NK-92 (cell line): Measurements from ENCODE around the gene SLC25A2.
A peak's percentile ranks its signal among the peaks of the same experiment; 100 is the strongest.
"Not testable (repeated sequence)": the region's sequence is repeated elsewhere in the genome, so short reads cannot be mapped to it uniquely, and the experiment has no call there.

Source experiments
- DNase-seq: peaks from one replicate; lab custom pipeline; 2025; ENCODE audit not compliant: unreplicated experiment; lab: John Stamatoyannopoulos, UW

Gene SLC25A2

DNA sequence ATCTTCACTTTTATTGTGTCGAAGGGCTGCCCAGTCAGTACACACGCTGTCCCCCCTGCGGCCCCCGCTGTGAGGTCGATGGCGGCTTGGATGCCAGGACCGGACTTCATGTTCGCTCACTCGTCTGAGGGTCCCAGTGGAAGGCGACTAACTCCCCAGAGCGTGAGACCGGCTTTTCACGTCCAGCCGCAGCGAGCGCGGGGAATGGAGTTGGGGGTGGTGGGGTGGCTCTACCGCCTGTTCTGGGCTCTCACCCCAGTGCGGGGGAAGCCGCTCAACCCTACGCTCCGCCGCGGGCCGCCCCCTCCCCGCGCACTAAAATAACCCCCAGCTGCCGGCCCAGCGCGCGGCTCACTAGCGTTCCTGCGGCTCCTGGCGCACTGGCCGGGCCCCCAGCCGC lies at the start of gene SLC25A2:
SLC25A2 (minus strand) TSS at position 294 of the 400 bp plus-strand sequence; CDS start at position 110, 184 bp downstream.
- DNase-seq: no peak

DNA sequence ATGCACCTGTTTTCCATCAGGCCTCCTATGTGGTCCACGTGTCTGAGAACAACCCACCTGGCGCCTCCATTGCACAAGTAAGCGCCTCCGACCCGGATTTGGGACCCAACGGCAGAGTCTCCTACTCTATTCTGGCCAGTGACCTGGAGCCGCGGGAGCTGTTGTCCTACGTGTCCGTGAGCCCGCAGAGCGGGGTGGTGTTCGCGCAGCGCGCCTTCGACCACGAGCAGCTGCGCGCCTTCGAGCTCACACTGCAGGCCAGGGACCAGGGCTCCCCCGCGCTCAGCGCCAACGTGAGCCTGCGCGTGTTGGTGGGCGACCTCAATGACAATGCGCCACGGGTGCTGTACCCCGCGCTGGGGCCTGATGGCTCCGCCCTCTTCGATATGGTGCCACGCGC lies 47.7 kb upstream of the SLC25A2 start:
- no peak for DNase-seq

DNA sequence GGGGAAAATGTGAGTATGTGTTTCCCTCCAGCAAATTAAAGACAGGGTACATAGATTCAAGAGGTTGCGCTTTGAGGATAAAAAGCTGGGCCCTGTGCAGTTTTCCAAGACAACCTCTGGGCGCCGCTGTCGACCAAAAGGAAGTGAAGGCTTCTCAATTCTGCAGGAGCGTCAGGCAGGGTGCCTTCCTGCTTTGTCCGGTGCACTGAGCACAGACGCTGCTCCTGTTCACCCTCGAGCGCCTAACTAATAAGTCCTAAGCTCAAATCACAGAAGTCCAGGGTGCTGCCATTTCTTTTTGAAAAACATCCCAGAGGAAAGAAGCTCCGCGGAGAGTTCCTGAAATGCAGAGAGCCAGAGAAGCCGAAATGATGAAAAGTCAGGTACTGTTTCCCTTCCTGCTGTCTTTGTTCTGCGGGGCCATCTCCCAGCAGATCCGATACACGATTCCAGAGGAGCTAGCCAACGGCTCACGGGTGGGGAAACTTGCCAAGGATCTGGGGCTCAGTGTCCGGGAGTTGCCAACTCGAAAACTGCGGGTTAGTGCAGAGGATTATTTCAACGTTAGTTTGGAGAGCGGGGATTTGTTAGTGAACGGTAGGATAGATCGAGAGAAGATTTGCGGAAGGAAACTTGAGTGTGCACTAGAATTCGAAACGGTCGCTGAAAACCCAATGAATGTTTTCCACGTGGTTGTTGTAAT lies 46.2 kb upstream of the SLC25A2 start, which contains the start of gene PCDHGB1:
PCDHGB1 (plus strand) TSS at position 183 of the 703 bp plus-strand sequence; CDS start at position 345, 162 bp downstream.
- DNase-seq: no peak

DNA sequence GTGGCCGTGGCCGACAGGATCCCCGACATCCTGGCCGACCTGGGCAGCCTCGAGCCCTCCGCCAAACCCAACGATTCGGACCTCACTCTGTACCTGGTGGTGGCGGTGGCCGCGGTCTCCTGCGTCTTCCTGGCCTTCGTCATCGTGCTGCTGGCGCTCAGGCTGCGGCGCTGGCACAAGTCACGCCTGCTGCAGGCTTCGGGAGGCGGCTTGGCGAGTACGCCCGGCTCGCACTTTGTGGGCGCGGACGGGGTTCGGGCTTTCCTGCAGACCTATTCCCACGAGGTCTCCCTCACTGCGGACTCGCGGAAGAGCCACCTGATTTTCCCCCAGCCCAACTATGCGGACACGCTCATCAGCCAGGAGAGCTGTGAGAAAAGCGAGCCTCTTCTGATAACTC lies 42.2 kb upstream of the SLC25A2 start:
- not testable (repeated sequence) for DNase-seq

DNA sequence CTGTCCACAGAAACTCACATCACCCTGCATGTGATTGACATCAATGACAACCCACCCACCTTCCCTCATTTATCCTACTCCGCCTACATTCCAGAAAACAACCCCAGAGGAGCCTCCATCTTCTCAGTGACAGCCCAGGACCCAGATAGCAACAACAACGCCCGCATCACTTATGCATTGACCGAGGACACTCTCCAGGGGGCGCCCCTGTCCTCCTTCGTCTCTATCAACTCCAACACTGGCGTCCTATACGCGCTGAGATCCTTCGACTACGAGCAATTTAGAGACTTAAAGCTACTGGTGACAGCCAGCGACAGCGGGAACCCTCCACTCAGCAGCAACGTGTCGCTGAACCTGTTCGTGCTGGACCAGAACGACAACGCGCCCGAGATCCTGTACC lies 41.5 kb upstream of the SLC25A2 start:
- DNase-seq: no peak

DNA sequence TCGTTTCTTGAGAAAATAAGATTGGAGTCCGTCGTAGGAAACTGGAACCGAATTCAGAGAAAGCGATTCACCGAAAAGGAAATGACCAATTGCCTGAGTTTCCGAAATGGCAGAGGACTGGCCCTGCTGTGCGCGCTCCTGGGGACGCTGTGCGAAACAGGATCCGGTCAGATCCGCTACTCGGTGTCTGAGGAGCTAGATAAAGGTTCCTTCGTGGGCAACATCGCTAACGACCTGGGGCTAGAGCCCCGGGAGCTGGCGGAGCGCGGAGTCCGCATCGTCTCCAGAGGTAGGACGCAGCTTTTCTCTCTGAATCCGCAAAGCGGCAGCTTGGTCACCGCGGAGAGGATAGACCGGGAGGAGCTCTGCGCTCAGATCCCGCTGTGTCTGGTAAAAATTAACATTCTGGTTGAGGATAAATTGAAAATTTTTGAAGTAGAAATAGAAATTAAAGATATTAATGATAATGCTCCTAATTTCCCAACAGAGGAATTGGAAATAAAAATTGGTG lies 40.2 kb upstream of the SLC25A2 start:
- DNase-seq: no peak

DNA sequence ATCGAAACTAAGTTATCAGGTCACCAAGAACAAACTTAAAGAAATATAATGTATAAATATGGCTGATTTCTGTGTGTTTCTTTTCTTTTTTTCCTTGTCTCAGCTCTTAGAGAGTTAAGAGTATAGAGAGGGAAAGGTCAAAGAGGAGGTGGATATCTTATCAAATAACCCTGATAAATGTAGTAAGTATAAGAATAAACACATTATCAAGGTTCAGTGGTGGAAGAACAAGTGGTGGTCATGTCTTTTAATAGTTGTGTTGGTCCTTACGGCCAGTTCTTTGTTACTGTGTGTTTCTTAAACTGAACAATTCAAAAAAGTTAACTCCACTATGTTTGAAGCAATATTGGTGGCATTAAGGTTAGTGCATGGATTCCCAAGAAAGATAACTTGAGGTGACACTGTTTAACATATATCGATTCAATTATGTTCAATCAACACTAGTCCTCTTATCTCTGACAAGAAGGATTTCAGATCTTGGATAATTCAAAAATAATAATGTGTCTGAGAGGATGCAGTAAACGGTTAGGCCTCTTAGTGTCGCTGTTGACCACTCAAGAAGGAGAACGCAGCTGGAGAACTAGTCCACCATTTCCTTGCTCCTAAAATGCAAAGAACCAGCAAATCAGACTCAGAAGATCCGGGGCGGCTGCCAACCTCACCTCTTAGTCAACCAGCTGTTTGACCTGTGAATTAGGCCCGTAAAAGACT lies 39.5 kb upstream of the SLC25A2 start, which contains the start of gene PCDHGA3:
PCDHGA3 (plus strand) TSS at position 588 of the 711 bp plus-strand sequence. CDS start 205 bp downstream, outside the sequence.
- no peak for DNase-seq

DNA sequence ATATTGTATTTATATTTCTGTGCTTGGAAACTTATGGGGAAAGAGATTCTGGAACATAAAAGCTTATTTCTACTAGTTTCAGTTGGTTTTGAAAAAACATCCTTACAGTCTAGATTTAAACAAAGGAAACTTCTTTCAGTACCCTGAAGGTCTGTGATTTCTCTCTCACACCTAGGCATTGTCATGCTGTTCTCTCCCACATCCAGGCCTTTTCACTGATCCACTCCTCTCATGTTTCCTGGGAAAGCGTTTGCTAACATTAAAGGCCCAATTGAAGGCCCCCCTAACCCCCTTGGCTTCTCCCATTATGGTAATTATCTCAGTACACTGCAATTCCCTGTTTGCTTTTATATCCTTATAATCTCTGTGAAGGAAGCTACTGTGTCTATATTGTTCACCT lies 38.9 kb upstream of the SLC25A2 start:
- no peak for DNase-seq

DNA sequence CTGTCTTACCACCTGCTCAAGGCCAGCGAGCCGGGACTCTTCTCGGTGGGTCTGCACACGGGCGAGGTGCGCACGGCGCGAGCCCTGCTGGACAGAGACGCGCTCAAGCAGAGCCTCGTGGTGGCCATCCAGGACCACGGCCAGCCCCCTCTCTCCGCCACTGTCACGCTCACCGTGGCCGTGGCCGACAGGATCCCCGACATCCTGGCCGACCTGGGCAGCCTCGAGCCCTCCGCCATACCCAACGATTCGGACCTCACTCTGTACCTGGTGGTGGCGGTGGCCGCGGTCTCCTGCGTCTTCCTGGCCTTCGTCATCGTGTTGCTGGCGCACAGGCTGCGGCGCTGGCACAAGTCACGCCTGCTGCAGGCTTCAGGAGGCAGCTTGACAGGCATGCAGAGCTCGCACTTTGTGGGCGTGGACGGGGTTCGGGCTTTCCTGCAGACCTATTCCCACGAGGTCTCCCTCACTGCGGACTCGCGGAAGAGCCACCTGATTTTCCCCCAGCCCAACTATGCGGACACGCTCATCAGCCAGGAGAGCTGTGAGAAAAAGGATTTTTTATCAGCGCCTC lies 37.0 kb upstream of the SLC25A2 start:
- not testable (repeated sequence) for DNase-seq

DNA sequence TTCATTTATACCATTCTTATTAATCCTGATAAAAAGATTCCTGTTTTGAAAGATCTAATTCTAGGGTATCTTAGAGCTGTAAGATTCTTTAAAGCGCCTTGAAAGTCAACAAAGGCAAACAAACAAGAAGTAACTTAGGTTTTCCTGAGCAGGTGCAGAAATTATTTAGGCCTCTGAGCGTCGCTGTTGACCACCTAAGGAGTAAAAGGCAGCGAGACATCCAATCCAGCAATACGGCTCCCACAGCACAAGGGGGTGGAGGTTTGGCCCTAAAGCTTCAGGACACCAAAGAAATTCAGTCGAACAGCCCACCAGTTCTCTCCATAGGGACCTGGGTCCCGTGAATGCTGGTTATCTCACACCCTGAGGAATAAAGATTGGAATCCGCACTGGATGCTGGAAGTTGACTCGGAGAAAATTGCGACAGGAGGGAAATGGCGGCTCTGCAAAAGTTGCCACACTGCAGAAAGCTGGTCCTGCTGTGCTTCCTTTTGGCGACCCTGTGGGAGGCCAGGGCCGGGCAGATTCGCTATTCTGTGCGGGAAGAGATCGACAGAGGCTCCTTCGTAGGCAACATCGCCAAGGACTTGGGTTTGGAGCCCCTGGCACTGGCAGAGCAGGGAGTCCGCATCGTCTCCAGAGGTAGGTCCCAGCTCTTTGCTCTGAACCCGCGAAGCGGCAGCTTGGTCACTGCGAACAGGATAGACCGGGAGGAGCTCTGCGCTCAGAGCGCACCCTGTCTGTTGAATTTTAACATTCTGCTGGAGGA lies 34.9 kb upstream of the SLC25A2 start, which contains the start of gene PCDHGA2:
PCDHGA2 (plus strand) TSS at position 223 of the 769 bp plus-strand sequence.
- DNase-seq: no peak

DNA sequence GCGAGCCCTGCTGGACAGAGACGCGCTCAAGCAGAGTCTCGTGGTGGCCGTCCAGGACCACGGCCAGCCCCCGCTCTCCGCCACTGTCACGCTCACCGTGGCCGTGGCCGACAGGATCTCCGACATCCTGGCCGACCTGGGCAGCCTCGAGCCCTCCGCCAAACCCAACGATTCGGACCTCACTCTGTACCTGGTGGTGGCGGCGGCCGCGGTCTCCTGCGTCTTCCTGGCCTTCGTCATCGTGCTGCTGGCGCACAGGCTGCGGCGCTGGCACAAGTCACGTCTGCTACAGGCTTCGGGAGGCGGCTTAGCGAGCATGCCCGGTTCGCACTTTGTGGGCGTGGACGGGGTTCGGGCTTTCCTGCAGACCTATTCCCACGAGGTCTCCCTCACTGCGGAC lies 28.7 kb upstream of the SLC25A2 start:
- not testable (repeated sequence) for DNase-seq

DNA sequence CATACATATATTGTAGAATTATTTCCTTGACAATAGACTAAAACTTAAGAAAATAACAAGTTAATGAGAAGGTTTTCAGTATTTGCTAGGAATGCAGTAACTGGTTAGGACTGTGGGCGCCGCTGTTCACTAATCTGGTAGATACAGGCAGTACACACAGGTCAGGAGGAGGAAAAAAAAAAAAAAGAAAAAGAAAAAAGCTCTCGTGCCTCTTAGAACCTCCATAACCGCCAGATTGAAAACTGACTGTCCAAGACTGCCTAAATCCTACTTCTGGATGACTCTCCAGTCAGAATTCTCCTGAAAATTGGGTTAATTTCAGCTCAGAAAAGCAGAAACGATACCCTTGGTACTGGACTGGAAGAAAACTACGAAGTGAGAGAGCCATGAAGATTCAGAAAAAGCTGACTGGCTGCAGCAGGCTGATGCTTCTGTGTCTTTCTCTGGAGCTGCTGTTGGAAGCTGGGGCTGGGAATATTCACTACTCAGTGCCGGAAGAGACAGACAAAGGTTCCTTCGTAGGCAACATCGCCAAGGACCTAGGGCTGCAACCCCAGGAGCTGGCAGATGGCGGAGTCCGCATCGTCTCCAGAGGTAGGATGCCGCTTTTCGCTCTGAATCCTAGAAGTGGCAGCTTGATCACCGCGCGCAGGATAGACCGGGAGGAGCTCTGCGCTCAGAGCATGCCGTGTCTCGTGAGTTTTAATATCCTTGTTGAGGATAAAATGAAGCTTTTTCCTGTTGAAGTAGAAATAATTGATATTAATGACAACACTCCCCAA lies 26.6 kb upstream of the SLC25A2 start, which contains the start of gene PCDHGA1:
PCDHGA1 (plus strand) TSS at position 216 of the 782 bp plus-strand sequence.
- DNase-seq: no peak

DNA sequence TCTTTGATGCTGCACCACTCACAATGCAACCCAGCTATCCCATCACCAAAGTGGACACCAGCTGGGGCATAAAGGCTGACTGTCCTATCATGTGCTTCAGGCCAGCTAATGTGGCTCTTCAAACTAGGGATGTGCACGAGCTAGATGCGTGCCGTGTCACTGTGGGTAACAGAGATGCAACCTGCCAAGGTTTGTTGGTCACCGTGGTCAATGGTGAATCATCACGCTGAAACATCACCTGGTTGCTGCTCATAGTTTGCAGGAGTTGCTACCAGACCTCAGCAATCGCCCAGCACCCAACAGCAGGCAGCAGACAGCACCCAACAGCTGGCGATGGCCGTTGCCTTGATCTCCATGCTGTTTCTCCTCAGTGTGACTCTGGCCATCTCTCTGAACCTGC lies 24.4 kb upstream of the SLC25A2 start:
- DNase-seq: no peak

DNA sequence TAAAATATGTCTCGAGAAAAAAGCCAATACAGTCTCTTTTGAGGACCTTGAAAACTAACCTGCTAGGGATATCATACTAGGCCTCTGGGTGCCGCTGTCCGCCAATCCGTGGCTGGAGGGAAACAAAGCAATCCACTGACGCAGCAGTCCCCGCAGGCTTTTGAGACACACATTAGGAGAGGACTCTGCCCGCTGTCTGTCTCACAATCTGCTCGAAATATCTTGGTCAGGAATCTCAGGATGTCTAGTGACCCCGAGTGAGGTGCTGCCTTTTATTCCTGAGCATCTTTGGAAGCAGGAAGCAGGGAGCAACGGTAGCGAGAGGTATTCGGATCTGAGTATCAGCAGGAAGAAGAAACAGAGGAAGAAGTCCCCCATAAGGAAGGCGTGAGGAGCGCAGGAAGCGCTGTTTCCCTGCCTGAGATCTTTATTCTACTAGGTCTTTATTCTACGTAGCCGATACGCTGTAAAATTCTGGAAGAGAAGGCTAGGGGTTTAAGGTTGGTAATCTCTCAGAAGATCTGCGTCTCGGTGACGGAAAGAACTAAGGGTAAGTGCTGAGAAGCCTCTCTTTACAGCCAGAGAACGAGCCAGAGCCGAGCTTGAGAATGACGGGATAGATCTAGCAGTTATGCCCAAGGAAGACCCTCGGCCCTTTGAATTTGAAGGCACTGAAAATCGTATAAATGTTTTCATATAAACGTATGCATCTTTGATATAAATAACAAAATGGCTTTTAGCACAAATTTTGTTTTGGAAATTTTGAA lies 22.4 kb upstream of the SLC25A2 start:
- no peak for DNase-seq

DNA sequence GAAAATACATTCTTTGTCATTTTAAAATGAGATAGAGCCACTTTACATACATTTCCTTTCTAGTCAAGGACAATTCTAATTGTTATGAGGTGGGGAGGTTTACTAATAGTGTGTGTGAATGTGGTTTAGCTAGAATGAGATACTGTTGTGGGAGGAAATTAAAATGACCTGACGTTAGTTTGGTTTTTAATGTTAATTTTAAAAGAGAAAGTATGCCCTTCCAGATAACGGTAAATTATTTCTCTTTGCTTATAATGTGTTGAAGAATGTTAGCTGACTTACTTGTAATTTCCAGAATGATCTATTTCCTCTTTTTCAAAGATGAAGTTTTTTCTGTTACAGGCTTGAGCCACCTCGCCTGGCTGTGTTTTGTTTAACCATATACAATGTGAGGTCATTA lies 18.4 kb upstream of the SLC25A2 start:
- DNase-seq: no peak

DNA sequence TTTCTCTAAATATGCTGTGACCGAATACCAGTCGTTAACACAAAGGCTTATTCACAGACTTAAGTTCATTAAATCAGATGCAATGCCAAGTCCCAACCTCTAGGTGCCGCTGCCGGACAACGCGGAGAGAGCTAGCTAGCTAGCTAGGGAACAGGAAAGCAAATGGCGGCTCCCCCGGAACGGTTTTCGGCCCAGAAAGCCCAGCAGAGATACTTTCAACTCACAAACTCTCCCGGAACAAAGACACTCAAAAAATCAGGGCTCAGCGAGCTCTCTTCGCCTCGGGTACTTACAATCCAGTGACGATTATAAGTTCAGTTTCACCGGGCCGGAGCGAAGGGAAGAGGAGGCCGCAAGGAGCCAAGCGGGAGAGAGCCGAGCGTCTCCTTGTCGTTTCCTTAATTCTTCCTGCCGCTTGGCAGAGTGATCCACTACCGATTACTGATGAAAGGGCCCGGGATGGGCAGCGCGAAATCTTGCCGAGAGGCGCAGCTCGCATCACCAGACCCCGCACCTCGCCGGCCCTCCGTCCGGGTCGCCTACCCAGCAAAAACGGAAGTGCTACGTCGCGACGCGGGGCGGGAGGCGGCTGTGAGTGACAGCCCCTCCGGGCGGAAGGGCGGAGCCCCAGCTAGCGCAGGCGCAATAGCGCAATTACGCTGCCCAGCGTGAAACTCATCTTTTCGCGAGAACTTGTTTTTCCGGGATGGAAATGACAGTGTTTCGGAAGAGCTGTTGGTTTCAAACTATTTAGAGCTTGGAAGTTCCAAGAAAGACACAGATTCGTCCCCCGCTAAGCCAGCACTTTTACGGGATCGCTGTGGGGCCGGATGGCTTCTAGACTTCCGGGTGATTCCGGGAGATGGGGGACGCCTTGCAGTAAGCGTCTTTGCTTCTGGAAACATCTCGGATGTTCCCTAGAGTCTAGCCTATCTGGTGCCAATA lies 16.6 kb upstream of the SLC25A2 start, which contains the start of gene TAF7:
TAF7 (minus strand) TSS at position 560 of the 945 bp plus-strand sequence. CDS start 740 bp downstream, outside the sequence.
- DNase-seq: peak; percentile 28

DNA sequence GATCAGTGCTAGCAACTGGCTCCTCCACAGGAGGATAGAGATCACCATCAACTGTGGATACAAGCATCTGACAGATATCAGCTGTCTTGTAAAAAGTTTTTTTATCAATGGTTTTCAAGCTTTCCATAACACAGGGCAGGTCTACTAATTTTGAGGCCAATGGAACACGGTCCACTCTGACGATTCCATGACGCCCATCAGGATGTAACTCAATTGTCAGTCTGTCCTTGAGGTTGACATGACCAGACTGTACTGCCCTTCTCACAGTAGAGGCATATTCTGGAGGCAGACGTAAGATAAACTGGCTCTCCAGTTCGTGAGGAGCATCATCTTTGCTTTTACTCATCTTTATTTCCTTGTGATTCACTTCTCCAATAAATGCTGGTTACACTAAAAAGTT lies 15.8 kb upstream of the SLC25A2 start:
- no peak for DNase-seq

DNA sequence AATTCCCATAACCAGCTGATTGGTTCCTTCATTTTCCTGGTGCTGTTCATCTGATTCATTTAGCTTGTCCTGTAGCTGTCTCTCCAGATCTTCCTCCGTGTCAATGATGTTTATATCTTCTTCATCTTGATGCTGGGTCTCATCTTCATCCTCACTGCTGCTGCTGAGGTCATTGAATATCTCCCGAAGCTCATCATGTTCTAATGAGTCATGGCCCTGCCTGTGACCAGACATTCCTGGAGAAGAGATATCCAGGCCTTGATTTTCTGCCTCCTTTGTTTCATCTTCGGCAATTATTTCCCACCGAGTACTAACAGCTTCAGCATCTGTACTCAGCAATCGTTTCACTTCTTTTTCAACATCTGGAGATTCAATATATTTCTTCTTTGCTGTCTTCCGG lies 15.4 kb upstream of the SLC25A2 start:
- no peak for DNase-seq
